NCI-H82 treated with DMSO at 0.1 percent for 48 hours (cell line): ENCODE results near the gene PHLPP1.

ENCODE experiments used
- DNase-seq: peaks from one replicate; lab custom pipeline; 2025; ENCODE audit not compliant: unreplicated experiment; lab: John Stamatoyannopoulos, UW

PHLPP1 gene

DNA sequence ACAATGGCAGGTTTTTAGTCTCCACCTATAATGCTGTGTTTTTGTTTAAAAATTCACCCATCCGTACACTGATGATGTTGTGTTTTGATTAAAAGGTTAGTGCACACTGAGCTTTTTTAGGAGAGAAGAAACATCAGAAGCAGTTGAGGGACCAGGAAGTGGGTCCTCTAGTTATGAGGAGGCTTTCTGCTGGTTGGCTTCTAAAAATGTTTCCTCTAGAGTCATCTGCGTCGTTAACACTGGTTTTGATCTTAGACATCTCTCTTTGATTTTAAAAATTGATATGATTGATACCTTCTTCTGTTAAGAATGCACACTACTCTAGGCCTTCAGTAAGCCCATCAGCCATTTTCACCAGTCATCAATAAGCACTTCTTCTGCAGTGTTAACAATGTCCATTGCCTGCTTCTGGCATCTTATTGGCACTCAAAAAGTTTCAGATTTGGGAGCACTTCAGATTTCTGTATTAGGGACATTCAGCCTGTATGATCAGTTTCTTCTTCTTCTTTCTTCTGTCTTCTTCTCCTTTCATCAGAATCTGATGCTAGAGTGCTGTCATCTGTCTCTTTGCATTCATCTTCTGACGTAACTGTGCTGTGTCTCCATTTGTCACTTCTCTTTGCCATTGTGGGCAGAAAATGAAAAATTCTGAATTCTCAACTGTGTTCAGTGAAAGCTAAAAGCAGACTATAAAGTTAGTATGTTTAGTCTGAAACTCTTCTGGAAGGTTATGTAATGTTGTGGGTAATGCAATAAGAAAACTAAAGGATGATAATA, 56.3 kb downstream of the PHLPP1 start:
- DNase-seq = no peak

- no peak for DNase-seq
Measured at GRCh38 chr18:62772860-62773584, 57.7 kb downstream of the PHLPP1 start.

GRCh38 chr18:62773691-62774090, 58.4 kb downstream of the PHLPP1 start:
- no peak for DNase-seq

GRCh38 chr18:62776024-62776570, 60.8 kb downstream of the PHLPP1 start:
- DNase-seq = no peak

GRCh38 chr18:62777814-62778213, 62.5 kb downstream of the PHLPP1 start:
- no peak for DNase-seq

- DNase-seq = no peak
Measured at GRCh38 chr18:62778976-62779869, 63.9 kb downstream of the PHLPP1 start.

DNA sequence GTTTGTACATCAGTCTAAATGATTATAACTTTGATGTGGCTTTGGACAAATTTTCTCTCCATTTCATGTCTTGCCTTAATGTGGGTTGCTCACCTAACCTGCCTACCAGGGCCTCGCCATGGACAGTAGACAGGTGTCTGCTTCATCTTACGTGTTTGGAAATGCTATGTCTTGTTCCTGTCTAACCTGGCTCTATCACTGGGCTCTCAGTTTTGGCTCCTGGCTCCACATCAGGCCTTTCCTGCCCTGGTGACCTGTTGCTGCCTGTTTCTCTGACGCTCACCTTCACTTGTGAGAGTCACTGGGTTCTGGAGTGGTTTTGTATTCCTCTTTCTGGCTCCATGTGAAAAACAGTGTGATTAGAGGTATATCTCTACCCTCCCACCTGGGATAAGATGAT, 65.9 kb downstream of the PHLPP1 start:
- DNase-seq = no peak

GRCh38 chr18:62781893-62782292, 66.6 kb downstream of the PHLPP1 start:
- no peak for DNase-seq

DNA sequence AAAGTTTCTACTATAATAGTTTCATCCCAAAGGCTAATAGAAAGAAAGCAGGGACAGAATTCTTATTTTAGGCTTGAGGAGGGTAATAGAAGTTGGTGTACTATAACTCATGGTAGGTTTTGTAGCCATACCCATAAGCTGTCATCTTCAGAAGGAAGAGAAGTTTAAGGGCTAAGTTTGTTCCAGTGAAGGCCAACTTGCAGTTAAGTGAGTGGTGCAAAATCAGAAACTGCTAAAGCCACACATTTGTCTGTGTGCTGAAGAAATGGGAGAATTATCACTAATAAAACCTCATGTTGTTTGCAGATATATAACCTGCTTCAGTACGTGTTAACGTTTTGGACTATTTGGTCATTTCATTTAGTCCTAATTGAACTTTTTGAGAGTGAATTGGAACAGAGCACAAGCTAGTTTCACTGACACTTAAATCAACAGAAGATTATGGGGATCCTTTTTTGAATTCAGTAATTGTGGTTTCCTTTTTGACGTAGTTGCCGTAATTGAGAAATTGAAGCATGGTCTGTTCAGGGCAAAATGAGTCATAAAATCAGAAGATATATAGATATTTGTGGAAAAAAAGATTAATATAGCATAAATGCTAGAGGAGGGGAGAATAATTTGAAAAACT, 69.1 kb downstream of the PHLPP1 start:
- DNase-seq = no peak

DNA sequence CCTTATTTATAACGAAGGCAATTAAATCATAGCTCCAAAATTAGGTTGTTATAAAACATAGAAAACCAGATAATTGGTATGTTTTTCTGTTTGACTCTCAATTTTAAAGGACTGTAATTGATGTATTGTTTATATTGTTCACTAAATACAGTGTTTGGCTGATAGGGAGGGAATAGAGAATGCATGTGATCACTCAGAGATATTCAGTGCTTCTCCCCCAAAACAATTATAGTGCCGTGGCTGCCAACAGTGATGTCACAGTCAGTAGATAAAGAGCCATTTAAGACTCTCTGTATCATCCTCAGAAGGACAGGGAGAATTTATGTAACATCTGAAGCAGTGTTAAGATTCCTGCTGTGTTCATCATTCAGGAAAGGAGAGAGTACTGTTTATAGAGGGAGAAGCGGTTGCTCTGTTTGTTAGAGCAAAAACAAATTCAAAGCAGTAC, 69.6 kb downstream of the PHLPP1 start:
- no peak for DNase-seq

DNA sequence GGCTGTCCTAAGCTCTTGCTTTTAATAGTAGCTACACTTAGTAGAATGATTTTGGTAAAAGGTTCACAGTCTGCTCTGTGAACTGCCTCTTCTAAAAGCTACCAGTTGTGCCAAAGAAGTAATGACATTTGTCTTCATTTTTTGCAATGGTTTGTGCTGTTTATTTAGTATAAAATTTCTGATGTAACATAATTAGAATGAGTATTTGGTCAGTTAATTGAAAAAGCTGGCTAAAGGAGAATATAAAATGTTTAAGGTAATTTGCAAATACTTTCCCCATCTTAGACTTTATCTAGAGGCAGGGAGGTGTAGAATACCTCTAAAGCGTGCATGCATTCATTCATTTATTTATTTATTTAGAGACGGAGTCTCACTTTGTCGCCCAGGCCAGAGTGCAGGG, 71.3 kb downstream of the PHLPP1 start:
- no peak for DNase-seq

DNA sequence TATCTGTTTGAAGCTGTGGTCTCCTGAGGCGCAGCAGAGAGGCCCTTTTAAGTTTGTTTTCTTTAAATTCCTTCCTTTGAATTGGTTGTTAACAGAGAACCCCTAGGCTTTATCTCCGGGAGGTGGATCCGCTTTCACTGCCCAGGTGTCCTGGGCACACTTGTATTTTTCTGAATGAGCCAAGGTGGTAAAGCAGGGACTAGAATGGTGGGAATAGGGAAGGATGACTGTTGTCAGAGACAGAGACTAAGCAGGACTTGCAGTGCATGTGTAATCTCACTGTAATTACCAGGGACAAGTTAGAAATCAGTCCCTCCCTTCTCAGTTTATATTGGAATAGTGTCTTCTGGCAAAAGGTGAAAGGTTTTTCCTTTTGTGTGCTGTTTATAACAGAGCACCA, 72.8 kb downstream of the PHLPP1 start:
- DNase-seq = no peak

DNA sequence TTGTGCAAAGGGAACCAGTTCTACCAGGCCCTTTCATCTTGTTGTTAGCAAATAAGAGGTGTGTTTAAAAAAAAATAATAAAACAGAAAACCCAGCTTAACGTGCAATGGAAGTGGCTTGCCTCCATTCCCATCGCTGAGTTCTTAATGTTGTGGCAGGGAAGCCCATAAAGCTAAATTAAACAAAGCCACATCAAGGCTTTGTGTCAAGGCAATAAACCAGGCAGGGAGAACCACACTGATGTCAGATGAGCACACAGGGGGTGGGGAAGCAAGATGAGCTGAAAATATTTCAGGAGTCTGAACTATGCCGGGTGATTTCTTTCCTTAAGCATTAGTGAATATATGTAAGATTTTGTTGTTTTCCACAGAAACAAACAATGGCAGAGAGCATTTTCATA, 73.5 kb downstream of the PHLPP1 start:
- no peak for DNase-seq

GRCh38 chr18:62790871-62791772, 75.8 kb downstream of the PHLPP1 start:
- DNase-seq = no peak

DNA sequence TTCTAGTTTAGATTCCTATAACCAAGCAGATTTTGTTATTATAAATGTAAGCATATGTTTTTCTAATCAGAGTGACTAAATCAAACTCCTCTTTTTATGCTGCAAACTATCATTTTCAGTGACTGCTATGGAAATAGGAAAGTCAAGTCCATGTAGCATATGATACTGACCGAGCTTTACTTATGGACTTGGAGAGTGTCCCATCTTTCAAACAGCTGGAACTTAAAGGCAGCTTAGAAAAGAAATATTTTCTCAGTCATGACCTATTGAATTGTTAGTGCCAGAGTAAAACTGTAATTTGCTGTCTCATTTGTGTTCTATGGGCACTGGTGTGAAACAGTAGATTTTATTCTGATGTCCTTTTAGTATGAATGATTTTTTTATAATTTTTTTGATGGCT, 76.7 kb downstream of the PHLPP1 start:
- DNase-seq = no peak

DNA sequence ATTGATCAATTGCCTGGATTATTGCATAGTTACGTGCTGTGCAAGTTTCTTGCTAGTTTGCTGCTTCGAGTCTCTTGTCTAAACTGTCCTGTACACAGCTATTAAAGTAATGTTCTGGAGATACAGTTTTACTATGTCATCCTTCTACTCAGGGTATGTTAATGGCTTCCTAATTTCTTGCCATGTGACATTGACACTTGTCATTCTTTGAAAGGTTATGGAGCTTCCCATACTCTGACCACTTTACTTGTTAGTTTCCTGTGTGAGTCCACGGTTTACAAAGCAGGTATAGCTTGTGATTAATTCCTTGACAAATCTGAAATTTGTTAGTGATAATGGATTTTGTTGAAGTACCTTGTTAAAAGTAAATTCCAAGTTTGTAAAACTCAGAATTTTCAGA, 80.5 kb downstream of the PHLPP1 start:
- no peak for DNase-seq

DNA sequence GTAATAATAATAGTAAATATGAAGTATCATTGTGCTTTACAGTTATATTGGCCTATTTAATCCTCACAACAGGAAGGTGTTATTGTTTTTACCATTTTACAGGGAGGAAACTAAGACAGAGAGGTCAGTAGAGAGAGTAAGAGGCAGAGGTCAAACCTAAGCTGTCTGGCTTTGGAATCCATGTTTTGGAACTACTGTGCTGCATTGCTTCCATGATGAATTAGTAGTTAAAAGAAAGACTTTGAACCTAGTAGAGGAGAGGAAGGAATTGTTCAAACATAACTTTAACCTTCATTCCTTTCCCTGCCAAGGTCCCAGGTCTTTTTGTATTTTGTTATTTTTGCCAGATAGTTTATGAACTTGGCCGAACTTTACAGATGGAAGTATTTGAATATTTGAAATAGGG, 80.9 kb downstream of the PHLPP1 start:
- no peak for DNase-seq

GRCh38 chr18:62797329-62797728, 82.0 kb downstream of the PHLPP1 start:
- no peak for DNase-seq

- DNase-seq = no peak
Measured at GRCh38 chr18:62799977-62800376, 84.6 kb downstream of the PHLPP1 start.

DNA sequence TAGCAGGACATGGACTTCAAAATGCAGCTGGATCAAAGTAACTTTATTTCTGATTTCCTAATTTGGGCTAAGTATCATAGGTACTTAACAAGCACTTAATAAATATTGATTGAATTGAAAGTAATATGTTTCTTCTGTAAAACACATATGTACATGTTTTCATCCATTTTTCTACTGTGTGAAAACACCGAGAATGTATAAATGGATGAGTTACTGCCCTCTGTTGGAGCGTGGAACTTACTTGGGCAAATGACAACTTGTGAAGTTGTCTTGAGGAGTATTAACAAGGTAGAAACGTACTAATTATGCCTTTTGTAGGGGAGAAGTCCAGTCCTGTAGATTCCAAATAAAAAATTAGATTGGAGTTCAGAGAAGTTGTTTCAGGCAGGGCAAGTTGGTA, 87.2 kb downstream of the PHLPP1 start:
- DNase-seq = no peak
